Activated CD8-positive, alpha-beta memory T cell treated with anti-CD3 and anti-CD28 coated beads, Interleukin-2, amount 50 U/mL, for 24 hours (primary cell): ENCODE data around the gene SMCHD1.
"Not testable (repeated sequence)": the region's sequence is repeated elsewhere in the genome, so short reads cannot be mapped to it uniquely, and the experiment has no call there.

Experiments
- DNase-seq: peaks from one replicate; pipeline ENCODE4 v3.0.0-alpha.2; 2020; ENCODE audit errors: extremely low read depth

SMCHD1 gene

DNA sequence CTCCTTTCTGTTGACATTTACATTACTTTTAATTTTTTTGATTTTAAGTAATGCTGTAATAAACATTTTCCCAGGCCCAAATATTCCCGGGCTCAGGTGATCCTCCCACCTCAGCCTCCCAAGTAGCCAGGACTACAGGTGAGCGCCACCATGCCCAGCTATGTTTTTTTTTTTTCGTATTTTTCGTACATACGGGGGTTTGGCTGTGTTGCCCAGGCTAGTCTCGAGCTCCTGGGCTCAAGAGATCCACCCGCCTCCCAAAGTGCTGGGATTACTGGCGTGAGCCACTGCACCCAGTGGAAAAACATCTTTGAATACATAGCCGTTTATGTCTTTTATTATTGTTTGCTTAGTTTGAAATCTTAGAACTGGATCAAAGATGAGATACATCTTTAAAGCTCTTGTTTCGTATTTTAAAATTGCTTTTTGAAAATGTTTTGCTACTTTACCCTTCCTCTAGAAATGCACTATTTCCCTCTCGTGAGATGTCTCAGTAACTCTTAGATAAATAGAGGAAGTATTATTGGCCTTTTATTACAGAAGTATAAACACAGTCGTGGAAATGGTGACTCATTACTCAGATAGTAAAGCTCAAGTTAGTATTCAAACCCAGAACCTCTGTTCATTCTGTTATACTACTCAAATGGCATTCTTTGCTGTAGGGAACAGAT lies 2.4 kb downstream of the SMCHD1 start:
- DNase-seq, result no peak

DNA sequence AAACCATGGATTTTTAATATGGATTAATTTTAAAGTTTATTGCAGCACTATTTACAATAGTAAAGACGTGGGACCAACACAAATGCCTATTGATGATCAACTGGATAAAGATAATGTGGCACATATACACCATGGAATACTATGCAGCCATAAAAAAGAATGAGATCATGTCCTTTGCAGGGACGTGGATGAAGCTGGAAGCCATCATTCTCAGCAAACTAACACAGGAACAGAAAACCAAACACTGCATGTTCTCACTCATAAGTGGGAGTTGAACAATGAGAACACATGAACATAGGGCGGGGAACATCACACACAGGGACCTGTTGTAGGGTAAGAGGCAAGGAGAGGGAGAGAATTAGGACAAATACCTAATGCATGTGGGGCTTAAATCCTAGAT lies 5.3 kb downstream of the SMCHD1 start:
- DNase-seq, result not testable (repeated sequence)

DNA sequence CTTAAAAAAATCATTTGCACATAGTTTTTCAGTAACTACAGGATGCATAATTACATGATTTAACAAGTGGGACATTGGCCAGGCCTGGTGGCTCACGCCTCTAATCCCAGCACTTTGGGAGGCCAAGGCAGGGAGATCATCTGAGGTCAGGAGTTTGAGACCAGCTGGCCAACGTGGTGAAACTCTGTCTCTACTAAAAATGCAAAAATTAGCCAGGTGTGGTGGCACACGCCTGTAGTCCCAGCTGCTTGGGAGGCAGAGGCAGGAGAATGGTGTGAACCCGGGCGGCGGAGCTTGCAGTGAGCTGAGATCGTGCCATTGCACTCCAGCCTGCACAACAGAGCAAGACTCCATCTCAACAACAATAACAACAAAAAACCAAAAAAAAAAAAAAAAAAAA lies 6.8 kb downstream of the SMCHD1 start:
- not testable (repeated sequence) for DNase-seq

DNA sequence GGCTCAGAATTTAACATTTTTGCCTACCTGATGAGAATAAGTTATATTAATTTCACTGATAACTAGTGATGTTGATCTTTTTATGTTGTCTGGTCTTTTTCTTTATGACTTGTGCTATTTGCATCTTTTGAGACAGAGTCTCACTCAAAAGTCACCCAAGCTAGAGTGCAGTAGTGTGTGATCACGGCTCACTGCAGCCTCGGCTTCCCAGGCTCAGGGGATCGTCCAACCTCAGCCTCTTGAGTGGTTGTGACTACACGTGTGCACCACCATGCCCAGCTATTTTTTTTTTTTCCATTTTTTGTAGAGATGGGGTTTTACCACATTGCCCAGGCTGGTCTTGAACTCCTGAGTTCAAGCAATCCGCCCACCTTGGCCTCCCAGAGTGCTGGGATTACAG lies 7.5 kb downstream of the SMCHD1 start:
- DNase-seq, result no peak

DNA sequence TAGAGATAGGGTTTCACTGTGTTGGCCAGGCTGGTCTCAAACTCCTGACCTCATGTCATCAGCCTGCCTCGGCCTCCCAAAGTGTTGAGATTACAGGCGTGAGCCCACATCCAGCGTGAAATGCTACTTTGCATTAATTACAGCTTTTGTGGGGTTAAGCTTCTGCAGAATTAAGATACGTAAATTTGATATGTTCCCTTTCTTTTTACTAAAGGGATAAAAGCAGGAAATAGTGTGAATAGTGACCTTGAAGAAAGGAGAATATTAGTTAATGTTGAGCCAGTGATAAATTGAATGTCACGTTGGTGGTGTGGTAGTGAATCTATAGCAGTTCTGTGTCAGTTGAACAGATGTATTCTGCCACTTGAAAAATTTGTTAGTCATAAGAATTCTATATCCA lies 16.9 kb downstream of the SMCHD1 start:
- no peak for DNase-seq

GRCh38 chr18:2672872-2673271 lies 17.3 kb downstream of the SMCHD1 start:
- no peak for DNase-seq

- DNase-seq, result not testable (repeated sequence)
Measured at GRCh38 chr18:2678933-2679332, 23.4 kb downstream of the SMCHD1 start.

DNA sequence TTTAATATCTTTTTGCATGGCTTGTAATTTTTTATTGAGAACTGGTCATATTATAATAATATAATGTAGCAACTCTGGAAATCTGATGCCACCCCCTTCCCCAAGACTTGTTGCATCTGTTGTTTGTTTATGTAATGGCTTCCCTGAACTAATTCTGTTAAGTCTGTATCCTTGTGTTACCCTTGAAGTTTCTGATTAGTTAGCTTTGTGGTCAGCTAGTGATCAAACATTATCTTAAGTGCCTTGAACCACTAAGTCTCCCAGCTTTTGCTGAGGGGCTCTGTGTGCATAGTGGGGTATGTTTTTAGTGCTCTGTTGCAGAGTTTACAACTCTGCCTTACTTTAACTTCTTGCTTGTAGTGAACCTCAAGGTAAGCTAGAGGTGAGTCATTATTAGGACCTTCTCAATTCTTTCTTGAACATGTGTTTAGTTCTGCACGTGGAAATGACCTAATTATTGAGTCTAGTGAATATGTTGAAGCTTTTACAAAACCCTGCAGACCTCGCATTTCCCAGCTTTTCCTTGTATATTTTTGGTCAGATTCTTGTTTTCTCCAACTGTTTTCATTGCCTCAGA lies 24.8 kb downstream of the SMCHD1 start:
- DNase-seq, result no peak

GRCh38 chr18:2681993-2682603 lies 26.6 kb downstream of the SMCHD1 start:
- DNase-seq, result no peak

DNA sequence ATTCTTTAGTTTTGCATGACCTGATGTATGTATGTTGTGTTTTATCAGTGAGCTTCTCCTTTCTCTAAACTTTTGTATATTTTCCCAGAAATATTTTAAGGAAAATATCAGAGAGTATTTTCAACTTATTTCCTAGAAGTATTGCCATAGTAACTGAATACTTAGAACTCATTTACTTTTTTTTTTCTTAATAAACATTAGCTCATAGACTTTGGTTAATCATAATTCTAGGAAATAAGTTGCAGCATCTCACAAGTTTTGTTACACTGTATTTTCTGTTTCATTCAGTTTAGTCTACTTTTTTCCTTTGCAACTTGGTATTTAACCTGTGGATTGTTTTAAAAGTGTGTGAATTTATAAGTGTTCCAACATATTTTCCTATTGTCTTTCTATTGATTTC lies 27.5 kb downstream of the SMCHD1 start:
- no peak for DNase-seq

DNA sequence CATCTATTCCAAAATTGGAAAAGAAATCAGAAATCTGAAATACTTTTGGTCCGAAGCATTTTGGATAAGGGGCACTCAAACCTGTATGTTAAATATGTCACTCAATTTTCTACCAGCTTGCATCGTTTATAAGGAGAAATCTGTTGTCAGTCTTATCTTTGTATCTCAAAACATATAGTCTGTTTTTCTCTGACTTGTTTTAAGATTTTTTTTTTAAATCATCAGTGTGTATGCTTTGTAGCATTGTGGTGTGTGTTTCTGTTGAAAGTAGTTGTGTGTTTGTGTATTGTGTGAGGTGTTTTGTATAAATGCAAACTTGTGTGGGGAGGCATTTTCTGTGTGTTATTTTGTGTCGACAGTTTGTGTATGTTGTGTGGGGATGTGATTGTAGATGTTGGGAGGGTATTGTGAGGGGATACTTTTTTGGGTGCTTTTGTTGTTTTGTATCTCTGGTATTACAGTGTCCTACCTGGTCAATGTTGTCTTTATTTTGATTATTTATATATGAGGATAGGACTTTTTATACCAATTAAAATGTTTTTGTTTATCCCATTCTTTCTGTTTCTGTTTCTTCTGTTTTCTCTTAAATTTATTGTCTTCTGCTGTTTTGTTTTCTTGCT lies 30.9 kb downstream of the SMCHD1 start:
- DNase-seq, result no peak

DNA sequence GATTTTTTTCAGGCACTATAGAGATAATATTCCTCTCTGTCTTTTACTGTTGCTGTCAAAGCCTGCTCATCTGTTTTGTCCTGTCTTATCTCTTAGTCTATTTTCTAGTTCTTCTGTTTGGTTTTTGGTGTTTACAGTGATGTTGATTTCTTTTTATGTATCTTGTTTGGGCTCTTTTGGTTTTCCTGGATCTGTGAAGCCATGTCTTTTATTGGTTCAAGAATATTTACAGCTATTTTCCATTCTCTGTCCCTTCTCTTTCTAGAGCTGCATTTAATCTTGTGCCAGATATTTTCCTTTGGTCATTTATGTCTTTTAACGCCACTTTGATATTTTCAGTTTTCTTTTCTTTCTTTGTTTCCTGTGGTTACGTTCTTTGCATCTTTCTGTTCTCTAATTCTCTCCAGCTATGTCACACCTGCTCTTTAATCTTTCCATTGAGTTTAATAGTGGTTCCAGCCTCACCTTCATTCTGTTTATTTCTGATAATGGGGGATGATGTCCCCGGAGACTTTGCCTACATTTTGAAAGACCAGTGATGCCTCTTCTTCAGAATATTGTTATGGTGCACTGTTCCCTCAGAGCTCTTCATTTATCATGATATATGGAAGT lies 32.0 kb downstream of the SMCHD1 start:
- no peak for DNase-seq

DNA sequence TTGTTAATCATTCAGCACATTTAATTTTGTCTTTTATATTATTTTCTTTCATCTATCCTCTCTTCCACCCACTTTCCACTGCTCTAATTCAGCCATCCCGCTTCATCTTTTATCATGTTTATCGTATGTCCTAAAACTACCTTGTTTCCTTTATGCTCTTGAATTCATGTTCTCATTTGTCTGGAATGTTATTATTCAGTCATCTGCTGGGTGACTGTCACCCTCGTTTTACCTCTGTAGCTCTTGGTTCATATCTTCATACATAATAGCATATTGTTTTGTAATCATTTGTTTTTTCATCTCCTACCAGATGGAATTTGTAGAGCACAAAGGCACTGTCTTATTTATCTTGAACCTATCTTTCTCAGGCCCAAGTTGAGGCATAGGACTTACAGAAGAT lies 37.0 kb downstream of the SMCHD1 start:
- no peak for DNase-seq

- no peak for DNase-seq
Measured at GRCh38 chr18:2697184-2697583, 41.7 kb downstream of the SMCHD1 start.

DNA sequence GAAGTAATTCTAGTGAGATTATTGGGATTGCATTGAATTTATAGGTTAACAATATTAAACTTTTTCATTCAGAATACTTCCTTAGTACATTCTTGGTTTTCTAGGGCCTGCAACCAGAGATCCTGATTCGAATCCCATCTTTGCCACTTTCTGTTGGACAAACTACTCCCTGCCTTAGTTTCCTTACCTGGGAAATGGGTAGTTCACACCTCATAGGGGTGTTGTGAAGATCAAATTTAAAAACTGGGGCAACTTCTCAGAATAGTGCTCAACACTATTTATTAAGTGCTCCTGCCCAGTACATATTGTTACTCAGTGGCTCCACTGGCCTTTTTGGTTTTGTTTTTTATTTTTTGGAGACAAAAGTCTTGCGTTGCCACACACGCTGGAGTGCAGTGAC lies 43.5 kb downstream of the SMCHD1 start:
- DNase-seq, result no peak

- DNase-seq, result no peak
Measured at GRCh38 chr18:2704541-2704940, 49.0 kb downstream of the SMCHD1 start.

- no peak for DNase-seq
Measured at GRCh38 chr18:2706903-2707302, 51.4 kb downstream of the SMCHD1 start.

DNA sequence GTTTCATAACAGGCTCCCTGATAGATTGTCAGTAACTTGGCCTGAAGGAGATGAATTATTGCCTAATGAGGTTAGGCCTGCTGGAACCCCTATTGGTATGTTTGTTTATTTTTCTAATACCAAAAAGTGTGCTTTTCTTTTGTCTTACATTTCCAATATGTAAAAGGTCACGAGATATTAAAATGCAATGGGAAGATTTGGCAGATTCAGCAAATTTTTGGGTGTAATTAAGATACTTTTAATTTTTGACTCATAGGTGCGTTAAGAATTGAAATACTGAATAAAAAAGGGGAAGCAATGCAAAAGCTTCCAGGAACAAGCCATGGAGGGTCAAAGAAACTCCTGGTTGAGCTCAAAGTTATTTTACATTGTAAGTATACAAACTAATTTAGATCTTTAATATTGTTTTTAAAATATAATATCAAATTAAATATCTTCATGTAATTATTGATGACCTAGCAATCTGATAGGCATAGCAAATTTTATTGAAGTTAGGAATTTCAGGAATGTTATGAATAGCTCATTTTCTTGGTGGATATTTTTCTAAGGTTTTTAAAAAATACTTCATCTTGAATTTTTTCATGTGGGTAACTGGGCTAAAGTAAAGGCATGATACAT lies 52.1 kb downstream of the SMCHD1 start:
- DNase-seq, result no peak

GRCh38 chr18:2709316-2709715 lies 53.8 kb downstream of the SMCHD1 start:
- no peak for DNase-seq

- no peak for DNase-seq
Measured at GRCh38 chr18:2714140-2714539, 58.6 kb downstream of the SMCHD1 start.

DNA sequence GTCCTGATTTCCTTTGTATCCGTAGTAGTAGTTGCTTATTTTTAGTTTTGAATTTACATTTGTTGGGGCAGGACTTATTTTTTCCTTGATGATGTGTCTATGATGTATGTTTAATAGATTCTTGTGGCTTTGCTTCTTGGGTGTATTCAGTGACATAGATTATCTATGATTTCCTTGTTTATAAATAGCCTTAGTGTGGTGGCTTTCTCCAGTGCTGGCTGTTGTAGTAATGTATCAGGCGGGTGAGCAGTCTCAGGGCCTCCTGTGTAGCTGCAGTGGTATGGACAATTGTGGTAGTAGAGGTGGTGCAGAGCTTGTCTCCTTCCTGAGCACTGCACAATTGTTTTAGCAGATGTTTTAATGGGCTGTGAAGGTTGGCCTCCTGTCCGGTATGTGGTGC lies 60.5 kb downstream of the SMCHD1 start:
- DNase-seq, result no peak
